ENCODE data around the gene SDK1.
"Not testable (repeated sequence)": the region's sequence is repeated elsewhere in the genome, so short reads cannot be mapped to it uniquely, and the experiment has no call there.

SDK1 gene

GRCh38 chr7:3951316-3952055, 650.4 kb downstream of the SDK1 start:
- no peak for DNase-seq (ENCODE audit: low spot score)

GRCh38 chr7:3953133-3953532, 652.1 kb downstream of the SDK1 start:
- no peak for DNase-seq (ENCODE audit: low spot score)

- no peak for DNase-seq (ENCODE audit: low spot score)
These were observed 652.9 kb downstream of the SDK1 start for GRCh38 chr7:3953946-3954345.

- no peak for DNase-seq (ENCODE audit: low spot score)
These were observed 654.0 kb downstream of the SDK1 start for GRCh38 chr7:3955026-3955425.

- no peak for DNase-seq (ENCODE audit: low spot score)
These were observed 655.0 kb downstream of the SDK1 start for GRCh38 chr7:3955751-3956696.

GRCh38 chr7:3956949-3957348, 655.9 kb downstream of the SDK1 start:
- DNase-seq (ENCODE audit: low spot score), result no peak

- no peak for DNase-seq (ENCODE audit: low spot score)
These were observed 656.5 kb downstream of the SDK1 start for GRCh38 chr7:3957472-3958108.

- no peak for DNase-seq (ENCODE audit: low spot score)
These were observed 657.0 kb downstream of the SDK1 start for GRCh38 chr7:3958109-3958483.

- no peak for DNase-seq (ENCODE audit: low spot score)
These were observed 658.3 kb downstream of the SDK1 start for GRCh38 chr7:3959364-3959763.

GRCh38 chr7:3960050-3960763, 659.2 kb downstream of the SDK1 start:
- no peak for DNase-seq (ENCODE audit: low spot score)

GRCh38 chr7:3960942-3961341, 659.9 kb downstream of the SDK1 start:
- no peak for DNase-seq (ENCODE audit: low spot score)

GRCh38 chr7:3961857-3962503, 660.9 kb downstream of the SDK1 start:
- DNase-seq (ENCODE audit: low spot score), result no peak

GRCh38 chr7:3963768-3964167, 662.7 kb downstream of the SDK1 start:
- DNase-seq (ENCODE audit: low spot score), result not testable (repeated sequence)

- no peak for DNase-seq (ENCODE audit: low spot score)
These were observed 664.0 kb downstream of the SDK1 start for GRCh38 chr7:3964980-3965606.

- DNase-seq (ENCODE audit: low spot score), result no peak
These were observed 664.8 kb downstream of the SDK1 start for GRCh38 chr7:3965794-3966395.

- DNase-seq (ENCODE audit: low spot score), result no peak
These were observed 667.2 kb downstream of the SDK1 start for GRCh38 chr7:3968234-3968633.

GRCh38 chr7:3969286-3969685, 668.2 kb downstream of the SDK1 start:
- DNase-seq (ENCODE audit: low spot score), result no peak

- no peak for DNase-seq (ENCODE audit: low spot score)
These were observed 670.3 kb downstream of the SDK1 start for GRCh38 chr7:3971323-3971722.

GRCh38 chr7:3973264-3973663, 672.2 kb downstream of the SDK1 start:
- DNase-seq (ENCODE audit: low spot score), result no peak

GRCh38 chr7:3974329-3974728, 673.3 kb downstream of the SDK1 start:
- no peak for DNase-seq (ENCODE audit: low spot score)
